ENCODE measurements around the gene TMEM101. TPM values are rescaled to one million over a fixed set of nuclear protein-coding genes. Genes with fewer than 3 reads are reported as not detected.
"Not testable (repeated sequence)": the region's sequence is repeated elsewhere in the genome, so short reads cannot be mapped to it uniquely, and the experiment has no call there.

TMEM101 gene
- total and polyA plus RNA-seq, 12 donors: 15.6 to 26.4 (median 17.9) TPM

DNA sequence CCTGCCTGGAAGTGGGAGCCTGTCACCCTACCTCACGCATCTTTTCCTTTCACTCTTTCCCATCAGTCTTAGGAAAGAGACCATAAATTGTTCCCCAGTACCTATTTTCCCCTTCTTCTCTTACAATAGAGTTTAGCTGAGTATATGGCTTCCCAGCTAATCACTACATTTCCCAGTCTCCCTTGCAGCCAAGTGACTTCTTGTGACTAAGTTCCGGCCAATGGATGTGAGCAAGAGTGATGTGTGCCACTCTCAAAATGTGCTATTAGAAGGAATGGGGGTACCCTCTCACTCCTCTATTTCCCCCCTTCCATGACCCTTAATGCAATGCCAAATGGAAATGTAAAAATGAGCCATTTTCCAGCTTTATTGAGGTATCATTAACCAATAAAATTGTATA is 52.8 kb downstream of the TMEM101 start:
- Histone ChIP-seq H3K4me3 (no peak overlapping the region), H3K27me3 (peaks cover 0 to 40% (median 18%) of the 10 kb centered on the region in 7 donors), H3K27ac (no peak overlapping the region), H3K9me3 (no peaks in the 10 kb centered on the region), H3K36me3 (no peaks in the 10 kb centered on the region), H3K4me1 (no peaks in the 10 kb centered on the region)
- no peak for DNase-seq
- WGBS, 2 donors: 79 to 81% methylated on average over 2 of the region's 2 CpGs
- intact Hi-C loops (cut with DNase I): no loop called here
- ATAC-seq: no peak
- TF ChIP-seq, protein P1, sequence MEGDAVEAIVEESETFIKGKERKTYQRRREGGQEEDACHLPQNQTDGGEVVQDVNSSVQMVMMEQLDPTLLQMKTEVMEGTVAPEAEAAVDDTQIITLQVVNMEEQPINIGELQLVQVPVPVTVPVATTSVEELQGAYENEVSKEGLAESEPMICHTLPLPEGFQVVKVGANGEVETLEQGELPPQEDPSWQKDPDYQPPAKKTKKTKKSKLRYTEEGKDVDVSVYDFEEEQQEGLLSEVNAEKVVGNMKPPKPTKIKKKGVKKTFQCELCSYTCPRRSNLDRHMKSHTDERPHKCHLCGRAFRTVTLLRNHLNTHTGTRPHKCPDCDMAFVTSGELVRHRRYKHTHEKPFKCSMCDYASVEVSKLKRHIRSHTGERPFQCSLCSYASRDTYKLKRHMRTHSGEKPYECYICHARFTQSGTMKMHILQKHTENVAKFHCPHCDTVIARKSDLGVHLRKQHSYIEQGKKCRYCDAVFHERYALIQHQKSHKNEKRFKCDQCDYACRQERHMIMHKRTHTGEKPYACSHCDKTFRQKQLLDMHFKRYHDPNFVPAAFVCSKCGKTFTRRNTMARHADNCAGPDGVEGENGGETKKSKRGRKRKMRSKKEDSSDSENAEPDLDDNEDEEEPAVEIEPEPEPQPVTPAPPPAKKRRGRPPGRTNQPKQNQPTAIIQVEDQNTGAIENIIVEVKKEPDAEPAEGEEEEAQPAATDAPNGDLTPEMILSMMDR (IDR thresholded peaks at IDR 0.05): no peak

DNA sequence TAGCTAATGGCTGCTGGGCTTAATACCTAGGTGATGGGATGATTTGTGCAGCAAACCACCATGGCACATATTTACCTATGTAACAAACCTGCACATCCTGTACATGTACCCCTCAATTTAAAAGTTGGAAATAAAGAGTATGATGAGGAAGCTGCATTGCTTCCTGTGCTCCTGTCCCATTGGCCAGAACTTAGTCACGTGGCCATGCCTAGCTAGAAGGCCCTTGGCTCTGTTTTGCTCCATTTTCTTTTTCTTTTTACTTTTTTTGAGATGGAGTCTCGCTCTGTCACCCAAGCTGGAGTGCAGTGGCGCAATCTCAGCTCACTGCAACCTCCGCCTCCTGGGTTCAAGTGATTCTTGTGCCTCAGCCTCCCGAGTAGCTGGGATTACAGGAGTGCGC is 53.5 kb downstream of the TMEM101 start:
- H3K36me3 ChIP-seq; H3K4me3 ChIP-seq; DNase-seq; H3K4me1 ChIP-seq; intact Hi-C loops (cut with DNase I); H3K27ac ChIP-seq; ATAC-seq; H3K9me3 ChIP-seq: not testable (repeated sequence)
- peaks cover 0 to 43% (median 16%) of the 10 kb centered on the region in 7 donors for H3K27me3 ChIP-seq
- WGBS, 2 donors: 94 to 97% methylated on average over 6 of the region's 6 CpGs

Other genes with a start within 250 kb of the TMEM101 start
- 100 to 1,000 TPM; 222 to 359 (median 297) TPM for gene DUSP3, start 236.0 kb downstream of the TMEM101 start, total RNA-seq
- gene DUSP3, start 236.0 kb downstream of the TMEM101 start, polyA plus RNA-seq: 100 to 1,000 TPM; 119 to 371 TPM
- gene CFAP97D1, start 234.5 kb downstream of the TMEM101 start, total RNA-seq: under 1 TPM in 3 of 10 donors, not detected in 7; 0.07 to 0.09 (median 0.09) TPM
- gene CFAP97D1, start 234.5 kb downstream of the TMEM101 start, polyA plus RNA-seq: not detected
- gene MPP3, start 181.8 kb downstream of the TMEM101 start, total RNA-seq: 10 to 100 TPM; 16.6 to 84.2 (median 26.6) TPM
- gene MPP3, start 181.8 kb downstream of the TMEM101 start, polyA plus RNA-seq: 10 to 100 TPM; 41.0 to 90.1 TPM
- gene CD300LG, start 167.8 kb downstream of the TMEM101 start, total RNA-seq: 10 to 100 TPM in 7 of 10 donors, 1 to 10 TPM in 3; 3.8 to 70.9 (median 12.7) TPM
- 10 to 100 TPM; 30.0 to 34.3 TPM for gene CD300LG, start 167.8 kb downstream of the TMEM101 start, polyA plus RNA-seq
- 10 to 100 TPM in 8 of 10 donors, 1 to 10 TPM in 2; 9.1 to 20.7 (median 14.1) TPM for gene MPP2, start 107.4 kb downstream of the TMEM101 start, total RNA-seq
- 1 to 10 TPM; 5.0 to 5.4 TPM for gene MPP2, start 107.4 kb downstream of the TMEM101 start, polyA plus RNA-seq
- not detected for gene PPY, start 72.5 kb downstream of the TMEM101 start, total RNA-seq
- not detected for gene PPY, start 72.5 kb downstream of the TMEM101 start, polyA plus RNA-seq
- not detected for gene PYY, start 61.0 kb downstream of the TMEM101 start, total RNA-seq
- gene PYY, start 61.0 kb downstream of the TMEM101 start, polyA plus RNA-seq: under 1 TPM in 1 of 2 donors, not detected in 1; 0.06 TPM
- under 1 TPM; 0.30 to 0.86 (median 0.53) TPM for gene NAGS, start 10.3 kb downstream of the TMEM101 start, total RNA-seq
- under 1 TPM; 0.37 to 0.86 TPM for gene NAGS, start 10.3 kb downstream of the TMEM101 start, polyA plus RNA-seq
- gene LSM12, start 51.7 kb upstream of the TMEM101 start, total RNA-seq: 10 to 100 TPM; 37.9 to 60.7 (median 43.8) TPM
- 10 to 100 TPM; 25.2 to 41.7 TPM for gene LSM12, start 51.7 kb upstream of the TMEM101 start, polyA plus RNA-seq
- 10 to 100 TPM; 28.9 to 47.3 (median 32.9) TPM for gene G6PC3, start 55.8 kb upstream of the TMEM101 start, total RNA-seq
- gene G6PC3, start 55.8 kb upstream of the TMEM101 start, polyA plus RNA-seq: 100 to 1,000 TPM in 1 of 2 donors, 10 to 100 TPM in 1; 78.0 to 114 TPM
- 10 to 100 TPM; 55.2 to 85.4 (median 68.3) TPM for gene HDAC5, start 108.7 kb upstream of the TMEM101 start, total RNA-seq
- 10 to 100 TPM; 56.3 to 63.7 TPM for gene HDAC5, start 108.7 kb upstream of the TMEM101 start, polyA plus RNA-seq
- 1 to 10 TPM in 4 of 10 donors, under 1 TPM in 6; 0.49 to 1.9 (median 0.74) TPM for gene HROB, start 127.0 kb upstream of the TMEM101 start, total RNA-seq
- under 1 TPM; 0.28 to 0.37 TPM for gene HROB, start 127.0 kb upstream of the TMEM101 start, polyA plus RNA-seq
- gene ASB16, start 155.7 kb upstream of the TMEM101 start, total RNA-seq: 10 to 100 TPM; 12.4 to 16.4 (median 13.6) TPM
- 1 to 10 TPM in 1 of 2 donors, under 1 TPM in 1; 0.64 to 6.5 TPM for gene ASB16, start 155.7 kb upstream of the TMEM101 start, polyA plus RNA-seq
- 10 to 100 TPM; 16.3 to 28.3 (median 19.6) TPM for gene TMUB2, start 172.0 kb upstream of the TMEM101 start, total RNA-seq
- 10 to 100 TPM; 27.8 to 37.2 TPM for gene TMUB2, start 172.0 kb upstream of the TMEM101 start, polyA plus RNA-seq
- 10 to 100 TPM; 23.7 to 40.6 (median 32.4) TPM for gene ATXN7L3, start 184.9 kb upstream of the TMEM101 start, total RNA-seq
- 10 to 100 TPM; 29.0 to 29.8 TPM for gene ATXN7L3, start 184.9 kb upstream of the TMEM101 start, polyA plus RNA-seq
- 10 to 100 TPM; 35.9 to 56.3 (median 42.5) TPM for gene UBTF, start 204.7 kb upstream of the TMEM101 start, total RNA-seq
- gene UBTF, start 204.7 kb upstream of the TMEM101 start, polyA plus RNA-seq: 10 to 100 TPM; 30.8 to 34.4 TPM